HPDE6-E6E7 (cell line): Measurements from ENCODE around the gene CDK17.
"Not testable (repeated sequence)": the region's sequence is repeated elsewhere in the genome, so short reads cannot be mapped to it uniquely, and the experiment has no call there.

Source experiments
- DNase-seq: peaks from one replicate; pipeline ENCODE4 v3.0.0; 2011; ENCODE audit warnings: missing footprints; ENCODE audit errors: extremely low spot score

Gene CDK17

GRCh38 chr12:96354844-96355534 lies 45.2 kb downstream of the CDK17 start:
- DNase-seq: no peak

DNA sequence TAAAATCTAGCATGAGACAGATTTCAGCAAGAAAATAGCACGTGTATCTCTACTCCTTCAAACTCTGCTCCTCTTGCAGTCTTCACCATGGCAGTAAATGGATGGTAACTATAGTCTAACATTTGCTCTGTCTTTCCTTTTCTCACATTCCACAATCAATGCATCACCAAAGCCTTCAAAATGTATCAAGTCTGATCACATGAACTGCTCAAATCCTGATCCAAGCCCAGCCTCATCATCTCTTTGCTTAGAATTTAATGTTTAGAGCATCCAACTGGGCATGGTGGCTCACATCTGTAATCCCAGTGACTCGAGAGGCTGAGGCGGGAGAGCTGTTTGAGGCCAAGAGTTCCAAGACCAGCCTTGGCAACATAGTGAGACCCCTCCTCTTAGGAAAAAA lies 45.9 kb downstream of the CDK17 start:
- DNase-seq: no peak

GRCh38 chr12:96352161-96352835 lies 47.9 kb downstream of the CDK17 start:
- DNase-seq: no peak

- DNase-seq: no peak
Measured at GRCh38 chr12:96350982-96351381, 49.3 kb downstream of the CDK17 start.

- no peak for DNase-seq
Measured at GRCh38 chr12:96347130-96347699, 53.0 kb downstream of the CDK17 start.

GRCh38 chr12:96346716-96347115 lies 53.5 kb downstream of the CDK17 start:
- DNase-seq: not testable (repeated sequence)

DNA sequence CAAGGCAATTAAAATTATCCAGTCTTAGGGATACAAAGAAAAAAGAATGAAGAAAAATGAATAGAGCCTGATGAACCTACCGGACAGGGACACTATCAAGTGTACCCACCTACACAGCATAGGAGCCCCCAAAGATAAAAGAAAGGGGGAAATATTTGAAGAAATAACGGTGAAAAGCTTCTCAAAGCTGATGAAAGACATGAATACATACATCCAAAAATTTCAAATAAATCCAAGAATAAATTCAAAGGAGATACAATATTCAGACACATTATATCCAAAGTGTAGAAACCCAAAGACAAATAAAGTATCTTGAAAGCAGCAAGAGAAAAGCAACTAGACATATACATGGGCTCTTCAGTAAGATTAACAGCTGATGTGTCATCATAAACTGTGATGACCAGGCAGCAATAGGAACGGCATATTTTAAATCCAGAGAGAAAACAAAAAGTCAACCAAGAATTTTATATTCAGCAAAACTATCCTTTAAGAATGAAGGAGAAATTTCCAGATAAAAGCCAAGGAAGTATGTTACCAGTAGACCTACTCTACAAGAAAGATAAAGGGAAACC lies 56.0 kb downstream of the CDK17 start:
- no peak for DNase-seq

DNA sequence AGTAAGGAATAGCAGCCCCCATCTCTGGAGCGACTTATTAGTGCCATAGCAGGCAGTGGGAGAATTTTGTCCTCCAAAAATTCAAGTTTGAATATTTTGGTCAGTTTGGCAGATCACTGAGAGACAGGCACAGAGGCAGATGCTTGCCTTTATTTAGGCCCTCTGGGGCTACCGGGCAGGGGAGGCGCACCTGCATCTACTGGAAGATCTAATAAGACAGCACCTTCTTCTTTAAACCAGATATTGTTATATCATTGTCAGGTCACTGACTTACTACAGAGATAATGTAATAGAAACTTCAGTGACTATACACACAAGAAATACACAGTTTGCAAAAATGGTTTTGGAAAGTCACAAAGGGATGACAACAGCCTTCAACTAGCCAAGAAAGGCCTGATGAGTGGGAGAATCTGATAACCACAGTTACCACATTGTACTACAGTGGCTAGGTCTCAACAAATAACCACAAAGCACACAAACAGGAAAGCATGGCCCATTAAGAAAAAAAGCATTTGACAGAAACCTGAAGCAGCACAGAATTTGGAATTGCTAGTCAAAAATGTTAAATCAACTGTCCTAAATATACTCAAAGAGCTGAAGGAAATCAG lies 56.8 kb downstream of the CDK17 start:
- DNase-seq: no peak

DNA sequence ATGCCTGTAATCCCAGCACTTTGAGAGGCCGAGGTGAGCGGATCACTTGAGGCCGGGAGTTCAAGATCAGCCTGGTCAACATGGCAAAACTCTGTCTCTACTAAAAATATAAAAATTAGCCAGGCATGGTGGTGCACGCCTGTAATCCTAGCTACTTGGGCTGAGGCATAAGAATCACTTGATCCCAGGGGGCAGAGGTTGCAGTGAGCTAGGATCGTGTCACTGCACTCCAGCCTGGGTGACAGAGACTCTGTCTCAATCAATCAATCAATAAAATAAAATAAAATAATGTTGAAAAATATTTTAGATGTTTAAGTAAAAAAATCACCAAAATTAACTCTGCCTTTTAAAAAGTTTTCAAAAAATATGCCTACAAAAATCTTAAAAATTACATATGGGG lies 60.6 kb downstream of the CDK17 start:
- DNase-seq: not testable (repeated sequence)

DNA sequence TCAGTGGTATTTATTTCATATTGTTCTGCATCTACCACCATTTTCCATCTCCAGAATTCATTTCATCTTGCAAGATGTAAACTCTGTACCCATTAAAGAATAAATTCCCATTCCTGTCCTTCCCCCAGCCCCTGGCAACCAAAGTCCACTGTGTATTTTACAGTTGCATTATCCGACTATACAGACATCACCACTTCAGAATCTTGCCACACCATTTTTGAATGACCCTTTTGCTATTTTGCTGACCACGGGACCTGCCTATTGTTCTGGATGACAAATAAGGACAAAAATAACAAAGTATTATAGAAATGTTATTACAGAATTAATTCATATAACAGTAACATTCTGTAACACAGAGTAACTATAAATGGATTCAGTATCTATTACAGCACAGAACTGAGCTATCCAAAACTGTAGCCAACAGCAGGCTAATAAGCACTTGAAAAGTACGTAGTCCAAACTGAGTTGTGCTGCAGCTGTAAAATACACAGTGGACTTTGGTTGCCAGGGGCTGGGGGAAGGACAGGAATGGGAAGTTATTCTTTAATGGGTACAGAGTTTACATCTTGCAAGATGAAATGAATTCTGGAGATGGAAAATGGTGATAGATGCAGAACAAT lies 61.3 kb downstream of the CDK17 start:
- DNase-seq: no peak

GRCh38 chr12:96337953-96338352 lies 62.3 kb downstream of the CDK17 start:
- no peak for DNase-seq

DNA sequence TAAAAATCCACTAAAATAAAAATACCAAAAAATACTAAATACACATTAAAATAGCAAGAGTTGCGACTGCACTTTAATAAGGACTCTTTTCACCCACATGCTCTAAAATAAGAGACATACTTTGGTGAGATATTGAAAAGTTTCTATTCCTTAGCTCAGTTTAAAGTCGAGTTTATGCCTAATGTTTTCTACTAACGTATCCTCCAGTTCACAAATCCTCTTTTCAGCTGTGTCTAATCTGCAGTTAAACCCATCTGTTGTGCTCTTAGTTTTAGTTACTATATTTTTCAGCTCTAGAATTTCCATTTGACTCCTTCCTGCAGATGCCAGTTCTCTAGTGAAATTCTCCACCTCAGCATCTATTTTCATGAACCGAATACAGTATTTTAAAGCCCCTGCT lies 63.8 kb downstream of the CDK17 start:
- DNase-seq: no peak

GRCh38 chr12:96335270-96335669 lies 65.0 kb downstream of the CDK17 start:
- no peak for DNase-seq

- no peak for DNase-seq
Measured at GRCh38 chr12:96334502-96334901, 65.7 kb downstream of the CDK17 start.

DNA sequence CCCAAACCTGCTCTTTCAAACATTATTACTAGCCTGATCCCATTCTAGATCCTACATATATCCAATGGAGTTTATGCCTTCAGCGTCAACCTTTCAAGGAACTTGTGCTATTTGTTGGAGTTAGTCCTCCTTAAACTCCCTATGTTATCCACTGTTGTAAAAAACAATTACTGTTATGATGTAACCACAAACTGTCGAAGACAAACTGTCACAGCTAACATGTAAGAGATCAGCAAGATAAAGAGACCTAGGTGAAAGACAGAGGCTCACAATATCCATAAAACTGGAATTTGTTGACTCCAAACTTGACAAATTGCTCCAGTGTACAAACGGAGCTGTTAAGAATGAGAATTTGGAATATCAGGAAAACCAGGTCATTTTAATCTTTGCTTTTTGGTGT lies 70.7 kb downstream of the CDK17 start:
- no peak for DNase-seq

- no peak for DNase-seq
Measured at GRCh38 chr12:96329018-96329417, 71.2 kb downstream of the CDK17 start.

DNA sequence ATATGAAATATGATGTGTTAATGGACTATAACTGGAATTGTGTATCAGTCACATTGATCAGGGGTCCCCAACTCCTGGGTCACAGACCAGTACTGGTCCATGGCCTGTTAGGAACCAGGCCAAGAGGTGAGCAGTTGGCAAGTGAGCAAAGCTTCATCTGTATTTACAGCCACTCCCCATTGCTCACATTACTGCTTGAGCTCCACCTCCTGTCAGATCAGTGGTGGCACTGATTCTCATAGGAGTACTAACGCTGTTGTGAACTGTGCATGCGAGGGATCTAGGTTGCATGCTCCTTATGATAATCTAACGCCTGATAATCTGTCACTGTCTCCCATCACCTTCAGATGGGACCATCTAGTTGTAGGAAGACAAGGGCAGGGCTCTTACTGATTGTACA lies 72.3 kb downstream of the CDK17 start:
- no peak for DNase-seq

DNA sequence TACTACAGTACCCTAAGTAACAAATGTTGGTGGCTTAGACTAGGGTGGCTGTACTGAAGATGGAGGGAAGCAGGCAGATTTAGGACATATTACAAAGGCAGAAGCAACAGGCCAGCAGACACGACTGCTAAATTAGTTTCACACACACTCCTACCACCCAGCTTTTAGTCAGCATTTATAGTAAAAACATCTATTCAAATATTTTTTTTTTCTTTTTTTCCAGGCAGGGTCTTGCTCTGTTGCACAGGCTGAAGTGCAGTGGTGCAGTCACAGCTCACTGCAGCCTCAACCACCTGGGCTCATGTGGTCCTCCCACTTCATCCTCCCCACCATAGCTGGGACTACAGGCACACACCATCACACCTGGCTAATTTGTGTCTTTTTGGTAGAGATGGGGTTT lies 72.9 kb downstream of the CDK17 start:
- DNase-seq: no peak

GRCh38 chr12:96326628-96327227 lies 73.5 kb downstream of the CDK17 start:
- DNase-seq: no peak

- DNase-seq: no peak
Measured at GRCh38 chr12:96323906-96324305, 76.3 kb downstream of the CDK17 start.

- DNase-seq: no peak
Measured at GRCh38 chr12:96322720-96323119, 77.5 kb downstream of the CDK17 start.

GRCh38 chr12:96321941-96322340 lies 78.3 kb downstream of the CDK17 start:
- no peak for DNase-seq
